VCaP (cell line): Measurements from ENCODE around the gene ADGRG2.
"Not testable (repeated sequence)": the region's sequence is repeated elsewhere in the genome, so short reads cannot be mapped to it uniquely, and the experiment has no call there.

Source experiments
- H3K27ac ChIP-seq: fragments of 450-650 bp; 2 replicates; pipeline ENCODE4 v1.5.1; 2017
- CTCF ChIP-seq: fragments of 450-650 bp; conservative IDR thresholded peaks from 2 replicates; pipeline ENCODE4 v1.5.1; 2017; ENCODE audit warnings: mild to moderate bottlenecking, moderate library complexity

Gene ADGRG2

GRCh38 chrX:19085666-19086065, 36.6 kb downstream of the ADGRG2 start:
- no peak for TF ChIP-seq CTCF
- no peak overlapping the region for H3K27ac ChIP-seq

GRCh38 chrX:19075754-19076153, 46.5 kb downstream of the ADGRG2 start:
- TF ChIP-seq CTCF = no peak
- H3K27ac ChIP-seq = no peak overlapping the region

DNA sequence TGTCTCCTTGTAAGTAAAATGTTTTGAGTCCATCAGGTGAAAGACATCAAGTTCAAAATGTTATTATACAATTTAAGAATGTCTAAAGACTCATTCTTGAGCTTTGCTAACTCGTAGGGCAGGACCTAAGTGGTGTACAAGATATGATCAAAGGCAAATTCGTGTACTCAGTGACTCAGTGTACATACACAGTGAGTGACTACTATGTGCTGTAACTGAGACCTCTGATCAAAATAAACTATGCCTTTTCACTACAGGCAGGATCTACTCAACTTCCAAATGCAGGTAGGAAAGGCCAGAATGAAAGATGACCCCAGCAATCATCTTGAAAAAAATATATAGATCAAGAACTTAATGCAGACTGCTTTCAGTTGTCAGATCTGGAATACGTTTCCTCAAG, 49.9 kb downstream of the ADGRG2 start:
- TF ChIP-seq CTCF = no peak
- H3K27ac ChIP-seq = no peak overlapping the region

- TF ChIP-seq CTCF = no peak
- H3K27ac ChIP-seq = no peak overlapping the region
These were observed 51.7 kb downstream of the ADGRG2 start for GRCh38 chrX:19070555-19070994.

- H3K27ac ChIP-seq = not testable (repeated sequence)
These were observed 55.3 kb downstream of the ADGRG2 start for GRCh38 chrX:19066987-19067386.

DNA sequence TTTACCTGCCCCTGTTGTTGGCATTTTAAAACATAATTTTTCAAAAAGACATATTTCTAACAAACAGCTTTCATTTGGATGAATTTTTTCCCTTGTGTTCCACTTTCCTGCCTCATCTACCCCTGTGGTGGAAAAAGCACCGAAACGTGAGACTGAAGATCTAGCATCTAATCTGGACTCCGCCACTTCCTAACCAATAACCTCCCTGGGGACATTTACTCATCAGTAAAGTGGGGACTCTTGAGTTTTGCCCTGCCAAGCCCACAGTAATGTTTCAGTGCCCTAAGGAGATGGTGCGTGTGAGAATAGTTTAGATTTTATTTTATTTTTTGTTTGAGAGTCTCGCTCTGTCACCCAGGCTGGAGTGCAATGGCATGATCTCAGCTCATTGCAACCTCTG, 56.7 kb downstream of the ADGRG2 start:
- TF ChIP-seq CTCF = no peak

GRCh38 chrX:19064175-19064574, 58.1 kb downstream of the ADGRG2 start:
- H3K27ac ChIP-seq = no peak overlapping the region
- no peak for TF ChIP-seq CTCF

More for the DNA sequence above, 56.7 kb downstream of the ADGRG2 start:
- H3K27ac ChIP-seq = no peak overlapping the region

GRCh38 chrX:19063030-19063429, 59.2 kb downstream of the ADGRG2 start:
- H3K27ac ChIP-seq = no peak overlapping the region
- no peak for TF ChIP-seq CTCF
